ENCODE data around the gene FGF14.

The FGF14 gene

GRCh38 chr13:101955764-101956163 is 446.1 kb downstream of the FGF14 start:
- ATAC-seq = no peak
- no peak for DNase-seq
- H3K27ac Mint-ChIP-seq = no peak overlapping the region
- no peak overlapping the region for H3K4me3 Mint-ChIP-seq
- peaks cover 6% of the 10 kb centered on the region for H3K4me1 Mint-ChIP-seq
- no peaks in the 10 kb centered on the region for H3K36me3 Mint-ChIP-seq (ENCODE audit: low read depth)
- H3K9me3 Mint-ChIP-seq = no peaks in the 10 kb centered on the region
- no peaks in the 10 kb centered on the region for H3K27me3 Mint-ChIP-seq

- Mint-ChIP-seq H3K4me1 (peaks cover 6% of the 10 kb centered on the region), H3K27ac (no peak overlapping the region), H3K36me3 (ENCODE audit: low read depth) (no peaks in the 10 kb centered on the region), H3K27me3 (no peaks in the 10 kb centered on the region), H3K4me3 (no peak overlapping the region), H3K9me3 (no peaks in the 10 kb centered on the region)
- DNase-seq (no peak), ATAC-seq (no peak)
These were observed 450.7 kb downstream of the FGF14 start for GRCh38 chr13:101951114-101951513.

- H3K36me3 Mint-ChIP-seq (ENCODE audit: low read depth) = no peaks in the 10 kb centered on the region
- H3K4me3 Mint-ChIP-seq = no peak overlapping the region
- no peak for DNase-seq
- ATAC-seq = no peak
- H3K4me1 Mint-ChIP-seq = no peaks in the 10 kb centered on the region
- H3K27me3 Mint-ChIP-seq = peaks cover under 1% of the 10 kb centered on the region
- no peak overlapping the region for H3K27ac Mint-ChIP-seq
- H3K9me3 Mint-ChIP-seq = no peaks in the 10 kb centered on the region
These were observed 452.2 kb downstream of the FGF14 start for GRCh38 chr13:101949681-101950080.

DNA sequence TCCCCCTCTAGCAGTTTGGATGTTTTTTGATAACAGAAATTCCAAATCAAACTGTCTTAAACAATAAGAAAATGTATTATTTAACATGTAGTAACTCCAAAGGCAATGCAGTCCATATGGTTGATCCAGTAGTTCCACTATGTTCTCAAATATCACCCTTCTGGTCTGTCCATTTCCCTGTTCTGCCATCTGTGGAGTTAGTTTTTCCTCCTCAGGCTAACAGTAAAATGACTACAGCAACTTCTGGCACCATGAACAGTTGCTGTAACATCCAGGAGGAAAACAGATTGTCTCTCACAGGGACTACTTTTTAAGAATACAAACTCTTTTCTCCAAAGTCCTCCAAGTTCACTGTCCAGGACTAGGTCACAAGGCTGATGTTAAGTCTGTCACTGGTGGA is 455.4 kb downstream of the FGF14 start:
- H3K36me3 Mint-ChIP-seq (ENCODE audit: low read depth) = no peaks in the 10 kb centered on the region
- H3K27me3 Mint-ChIP-seq = peaks cover 4% of the 10 kb centered on the region
- no peak overlapping the region for H3K27ac Mint-ChIP-seq
- no peaks in the 10 kb centered on the region for H3K9me3 Mint-ChIP-seq
- no peak overlapping the region for H3K4me3 Mint-ChIP-seq
- ATAC-seq = no peak
- no peaks in the 10 kb centered on the region for H3K4me1 Mint-ChIP-seq
- no peak for DNase-seq

DNA sequence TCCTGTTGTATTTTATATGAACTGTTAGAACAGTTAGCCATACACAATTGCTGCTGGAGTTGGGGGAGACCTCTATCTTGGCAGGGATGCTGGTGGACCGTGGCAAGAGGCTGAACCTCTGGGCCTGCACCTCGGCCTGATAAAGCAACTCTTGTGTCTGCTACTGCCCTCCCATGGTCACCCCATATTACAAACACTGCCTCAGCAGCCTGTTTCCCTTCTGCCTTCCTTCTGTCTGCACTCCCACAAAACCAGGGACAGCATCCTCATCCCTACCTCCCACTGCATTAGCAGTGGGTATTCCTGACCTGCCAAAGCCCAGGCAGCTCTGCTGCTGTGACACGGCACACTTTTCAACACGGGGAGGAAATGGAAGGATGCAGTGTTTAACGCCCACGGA is 456.4 kb downstream of the FGF14 start:
- no peaks in the 10 kb centered on the region for H3K9me3 Mint-ChIP-seq
- H3K27me3 Mint-ChIP-seq = peaks cover 4% of the 10 kb centered on the region
- DNase-seq = no peak
- no peak for ATAC-seq
- H3K27ac Mint-ChIP-seq = no peak overlapping the region
- no peak overlapping the region for H3K4me3 Mint-ChIP-seq
- H3K36me3 Mint-ChIP-seq (ENCODE audit: low read depth) = no peaks in the 10 kb centered on the region
- H3K4me1 Mint-ChIP-seq = no peaks in the 10 kb centered on the region

DNA sequence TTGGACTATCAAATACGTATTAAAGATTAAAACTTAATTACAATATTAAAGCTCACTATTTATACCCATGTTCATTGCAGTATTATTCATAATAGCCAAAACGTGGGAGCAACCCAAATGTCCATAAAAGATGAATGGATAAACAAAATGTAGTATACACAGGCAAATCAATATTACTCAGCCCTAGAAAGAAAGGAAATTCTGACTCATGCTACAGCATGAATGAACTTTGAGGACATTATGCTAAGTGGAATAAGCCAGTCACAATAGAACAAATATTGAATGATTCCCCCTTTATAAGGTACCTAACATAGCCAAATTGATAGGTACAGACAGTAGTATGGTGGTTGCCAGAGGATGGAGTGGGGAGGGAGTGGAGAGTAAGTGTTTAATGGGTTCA is 457.3 kb downstream of the FGF14 start:
- peaks cover 4% of the 10 kb centered on the region for H3K27me3 Mint-ChIP-seq
- H3K4me1 Mint-ChIP-seq = no peaks in the 10 kb centered on the region
- H3K36me3 Mint-ChIP-seq (ENCODE audit: low read depth) = no peaks in the 10 kb centered on the region
- no peaks in the 10 kb centered on the region for H3K9me3 Mint-ChIP-seq
- H3K27ac Mint-ChIP-seq = no peak overlapping the region
- DNase-seq = no peak
- ATAC-seq = no peak
- H3K4me3 Mint-ChIP-seq = no peak overlapping the region

- no peak for ATAC-seq
These were observed 459.2 kb downstream of the FGF14 start for GRCh38 chr13:101942535-101943157.

DNA sequence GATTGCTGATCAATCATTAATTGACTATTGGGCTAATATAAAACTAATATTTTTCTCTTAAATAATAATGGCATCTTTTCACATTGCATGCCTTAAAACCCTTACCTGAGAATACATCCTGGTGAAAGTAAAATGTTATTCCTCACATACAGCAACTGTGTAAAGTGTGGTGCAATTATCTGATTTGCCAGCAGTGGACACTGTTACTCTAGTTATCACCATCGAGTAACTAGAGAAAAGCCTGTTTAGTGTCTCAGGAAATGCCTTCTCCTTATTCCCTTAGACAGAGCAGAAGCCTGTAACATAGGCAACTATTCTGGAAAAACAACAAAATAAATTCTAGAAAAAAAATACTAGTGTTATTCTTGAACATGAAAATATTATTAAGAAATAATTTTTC is 459.8 kb downstream of the FGF14 start:
- H3K4me3 Mint-ChIP-seq = no peak overlapping the region
- DNase-seq (no peak), ATAC-seq (no peak)
- no peaks in the 10 kb centered on the region for H3K9me3 Mint-ChIP-seq
- H3K4me1 Mint-ChIP-seq = no peaks in the 10 kb centered on the region
- no peaks in the 10 kb centered on the region for H3K36me3 Mint-ChIP-seq (ENCODE audit: low read depth)
- H3K27ac Mint-ChIP-seq = no peak overlapping the region
- H3K27me3 Mint-ChIP-seq = peaks cover 4% of the 10 kb centered on the region

More at GRCh38 chr13:101942535-101943157, 459.2 kb downstream of the FGF14 start:
- Mint-ChIP-seq H3K27me3 (peaks cover 4% of the 10 kb centered on the region), H3K9me3 (no peaks in the 10 kb centered on the region), H3K36me3 (ENCODE audit: low read depth) (no peaks in the 10 kb centered on the region), H3K27ac (no peak overlapping the region), H3K4me1 (no peaks in the 10 kb centered on the region), H3K4me3 (no peak overlapping the region)
- no peak for DNase-seq

GRCh38 chr13:101941095-101941783 is 460.6 kb downstream of the FGF14 start:
- H3K27ac Mint-ChIP-seq = no peak overlapping the region
- no peaks in the 10 kb centered on the region for H3K9me3 Mint-ChIP-seq
- H3K4me1 Mint-ChIP-seq = no peaks in the 10 kb centered on the region
- no peaks in the 10 kb centered on the region for H3K36me3 Mint-ChIP-seq (ENCODE audit: low read depth)
- no peak overlapping the region for H3K4me3 Mint-ChIP-seq
- no peak for DNase-seq
- peaks cover 4% of the 10 kb centered on the region for H3K27me3 Mint-ChIP-seq
- ATAC-seq = no peak

GRCh38 chr13:101939370-101939769 is 462.5 kb downstream of the FGF14 start:
- H3K36me3 Mint-ChIP-seq (ENCODE audit: low read depth) = no peaks in the 10 kb centered on the region
- no peaks in the 10 kb centered on the region for H3K4me1 Mint-ChIP-seq
- no peaks in the 10 kb centered on the region for H3K9me3 Mint-ChIP-seq
- no peaks in the 10 kb centered on the region for H3K27me3 Mint-ChIP-seq
- no peak overlapping the region for H3K4me3 Mint-ChIP-seq
- DNase-seq (no peak), ATAC-seq (no peak)
- no peak overlapping the region for H3K27ac Mint-ChIP-seq

DNA sequence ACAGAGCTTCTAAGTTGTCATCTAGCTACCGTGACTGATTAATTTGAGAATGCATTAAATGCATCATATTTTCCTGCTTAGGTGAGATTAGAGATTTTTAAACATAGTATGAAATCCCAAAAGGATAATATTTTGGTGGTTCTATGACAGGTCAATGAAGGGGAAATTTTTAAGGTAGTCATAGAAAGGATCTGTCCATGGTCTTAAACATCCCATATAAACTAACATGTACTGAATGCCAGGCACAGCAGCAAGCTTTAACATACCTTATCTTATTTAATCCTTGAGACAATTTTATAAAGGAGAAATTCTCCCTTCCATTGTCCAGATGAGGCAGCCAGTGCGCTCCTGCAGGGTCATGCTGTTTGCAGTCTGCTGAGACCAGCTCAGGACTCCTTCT is 466.0 kb downstream of the FGF14 start:
- Mint-ChIP-seq H3K9me3 (no peaks in the 10 kb centered on the region), H3K4me1 (no peaks in the 10 kb centered on the region), H3K27ac (no peak overlapping the region), H3K36me3 (ENCODE audit: low read depth) (no peaks in the 10 kb centered on the region), H3K4me3 (no peak overlapping the region), H3K27me3 (no peaks in the 10 kb centered on the region)
- DNase-seq (no peak), ATAC-seq (no peak)

- Mint-ChIP-seq H3K4me1 (no peaks in the 10 kb centered on the region), H3K27me3 (peaks cover 2% of the 10 kb centered on the region), H3K9me3 (no peaks in the 10 kb centered on the region), H3K27ac (no peak overlapping the region), H3K36me3 (ENCODE audit: low read depth) (no peaks in the 10 kb centered on the region), H3K4me3 (no peak overlapping the region)
- no peak for DNase-seq
- no peak for ATAC-seq
These were observed 470.7 kb downstream of the FGF14 start for GRCh38 chr13:101931186-101931585.

- H3K4me1 Mint-ChIP-seq = no peaks in the 10 kb centered on the region
- H3K36me3 Mint-ChIP-seq (ENCODE audit: low read depth) = no peaks in the 10 kb centered on the region
- H3K27ac Mint-ChIP-seq = no peak overlapping the region
- peaks cover 2% of the 10 kb centered on the region for H3K27me3 Mint-ChIP-seq
- ATAC-seq = no peak
- no peak for DNase-seq
- no peak overlapping the region for H3K4me3 Mint-ChIP-seq
- no peaks in the 10 kb centered on the region for H3K9me3 Mint-ChIP-seq
These were observed 471.5 kb downstream of the FGF14 start for GRCh38 chr13:101930331-101930730.

DNA sequence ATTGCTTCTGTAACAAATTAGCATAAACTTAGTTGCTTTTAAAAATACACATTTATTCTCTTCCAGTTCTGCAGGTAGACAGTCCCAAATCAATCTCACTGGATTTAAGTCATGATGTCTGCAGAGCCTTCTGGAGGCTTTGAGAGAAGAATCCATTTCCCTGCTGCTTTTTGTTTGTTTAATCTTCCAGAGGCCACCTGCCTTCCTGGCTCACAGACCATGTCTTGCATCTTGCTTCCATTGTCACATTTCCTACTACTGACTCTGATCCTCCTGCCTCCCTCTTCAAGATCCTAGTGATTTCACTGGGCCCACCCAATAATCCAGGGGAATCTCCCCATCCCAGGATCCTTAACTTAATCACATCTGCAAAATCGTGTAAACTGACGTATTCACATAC is 476.1 kb downstream of the FGF14 start:
- no peak for ATAC-seq
- Mint-ChIP-seq H3K36me3 (ENCODE audit: low read depth) (no peaks in the 10 kb centered on the region), H3K9me3 (no peaks in the 10 kb centered on the region), H3K27ac (no peak overlapping the region), H3K27me3 (peaks cover 11% of the 10 kb centered on the region), H3K4me1 (no peaks in the 10 kb centered on the region), H3K4me3 (no peak overlapping the region)
- no peak for DNase-seq

- no peaks in the 10 kb centered on the region for H3K4me1 Mint-ChIP-seq
- no peak for ATAC-seq
These were observed 482.2 kb downstream of the FGF14 start for GRCh38 chr13:101919541-101920181.

More at GRCh38 chr13:101919541-101920181, 482.2 kb downstream of the FGF14 start:
- Mint-ChIP-seq H3K36me3 (ENCODE audit: low read depth) (no peaks in the 10 kb centered on the region), H3K9me3 (no peaks in the 10 kb centered on the region), H3K27me3 (peaks cover 55% of the 10 kb centered on the region), H3K27ac (no peak overlapping the region), H3K4me3 (no peak overlapping the region)
- peak; percentile 6 for DNase-seq

Measured in activated naive CD8-positive, alpha-beta T cell treated with anti-CD3 and anti-CD28 coated beads, Interleukin-2, amount 50 U/mL, for 24 hours (primary cell).